GM10847 (cell line): Measurements from ENCODE around the gene UBE2L6.

Experiments used
- POLR2A ChIP-seq: IDR thresholded peaks from 2 replicates; pipeline ENCODE4 v1.6.1; 2011; ENCODE audit not compliant: insufficient read length; ENCODE audit errors: extremely low read depth

UBE2L6 gene

DNA sequence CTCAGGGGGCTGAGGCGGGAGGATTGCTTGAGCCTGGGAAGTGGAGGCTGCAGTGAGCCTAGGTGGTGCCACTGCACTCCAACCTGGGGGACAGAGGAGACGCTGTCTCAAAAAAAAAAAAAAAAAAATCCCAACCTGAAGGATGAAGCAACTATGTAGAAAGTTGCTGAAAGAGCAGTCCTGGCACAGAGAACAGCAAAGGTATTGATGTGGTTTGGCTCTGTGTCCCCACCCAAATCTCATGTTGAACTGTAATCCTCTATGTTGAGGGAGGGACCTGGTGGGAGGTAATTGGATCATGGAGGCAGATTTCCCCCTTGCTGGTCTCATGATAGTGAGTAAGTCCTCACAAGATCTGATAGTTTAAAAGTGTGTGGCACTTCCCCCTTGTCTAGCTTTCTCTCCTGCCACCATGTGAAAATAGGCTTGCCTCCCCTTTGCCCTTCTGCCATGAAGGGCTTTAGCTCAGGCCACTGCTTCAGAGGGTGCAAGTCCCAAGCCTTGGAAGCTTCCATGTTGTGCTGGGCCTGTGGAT is 19.3 kb upstream of the UBE2L6 start:
- no peak for TF ChIP-seq POLR2A

DNA sequence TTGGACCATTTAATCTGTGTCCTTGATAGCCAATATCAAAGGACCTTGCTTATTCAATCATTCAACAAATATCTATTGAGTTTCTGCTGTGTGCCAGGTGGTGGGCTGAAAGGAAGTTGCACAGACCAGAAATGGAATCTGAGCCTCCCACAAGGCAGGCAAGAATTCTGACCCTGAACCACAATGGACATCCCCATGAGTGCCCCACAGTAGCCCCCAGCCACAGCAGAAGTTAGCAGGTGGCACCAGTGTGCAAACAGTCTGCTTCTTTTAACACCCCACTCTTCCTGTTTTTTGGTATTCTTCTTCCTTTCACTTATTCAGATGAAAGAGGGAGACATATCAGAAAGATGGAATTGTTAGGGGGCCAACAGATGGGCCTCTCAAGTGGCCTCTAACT is 17.8 kb upstream of the UBE2L6 start:
- TF ChIP-seq POLR2A: no peak

DNA sequence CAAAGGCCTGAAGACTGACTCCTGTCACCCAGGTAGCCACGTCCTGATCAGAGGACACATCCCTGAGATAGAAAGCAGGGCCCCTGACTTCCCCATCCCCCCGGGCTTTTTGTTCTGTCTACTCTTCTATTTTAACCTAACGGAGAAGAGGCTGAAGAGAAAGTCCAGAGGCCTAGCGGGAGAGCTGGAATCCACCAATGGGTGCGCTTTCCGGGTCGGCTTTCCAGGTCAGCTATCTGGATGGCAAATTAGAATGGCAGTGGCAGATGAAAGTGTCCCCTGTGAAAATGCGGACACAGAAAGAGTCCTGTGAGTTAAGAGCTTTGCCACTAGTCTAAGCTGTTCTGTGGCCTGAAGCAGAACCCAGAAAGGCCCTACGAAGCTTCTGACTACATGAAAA is 16.9 kb upstream of the UBE2L6 start:
- TF ChIP-seq POLR2A: no peak

- TF ChIP-seq POLR2A: no peak
Observed at GRCh38 chr11:57574061-57574460, 6.6 kb upstream of the UBE2L6 start.

- no peak for TF ChIP-seq POLR2A
Observed at GRCh38 chr11:57571606-57572005, 4.1 kb upstream of the UBE2L6 start.

DNA sequence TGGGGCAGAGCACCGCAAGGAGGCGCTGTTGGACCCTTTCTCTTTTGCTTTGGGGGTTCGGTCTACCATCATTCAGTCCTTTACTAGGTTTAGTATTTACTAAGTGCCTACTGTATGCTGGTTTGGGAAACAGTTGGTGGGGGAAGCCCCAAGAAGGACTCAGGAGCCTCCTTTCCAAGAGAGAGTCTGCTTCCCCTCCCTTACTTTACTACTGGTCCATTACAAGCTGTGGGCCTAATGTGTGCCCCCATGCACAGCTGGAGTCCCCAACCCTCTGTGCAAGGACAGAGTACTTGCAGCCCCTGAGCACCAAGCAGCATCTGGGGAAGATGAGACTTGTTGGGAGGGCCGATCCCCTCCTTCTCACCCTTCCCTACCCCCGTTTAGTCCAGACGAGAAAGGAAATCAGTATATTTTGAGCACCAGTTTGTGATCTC is 876 bp upstream of the UBE2L6 start:
- no peak for TF ChIP-seq POLR2A

GRCh38 chr11:57566905-57567514 is 462 bp downstream of the UBE2L6 start:
- TF ChIP-seq POLR2A: no peak

DNA sequence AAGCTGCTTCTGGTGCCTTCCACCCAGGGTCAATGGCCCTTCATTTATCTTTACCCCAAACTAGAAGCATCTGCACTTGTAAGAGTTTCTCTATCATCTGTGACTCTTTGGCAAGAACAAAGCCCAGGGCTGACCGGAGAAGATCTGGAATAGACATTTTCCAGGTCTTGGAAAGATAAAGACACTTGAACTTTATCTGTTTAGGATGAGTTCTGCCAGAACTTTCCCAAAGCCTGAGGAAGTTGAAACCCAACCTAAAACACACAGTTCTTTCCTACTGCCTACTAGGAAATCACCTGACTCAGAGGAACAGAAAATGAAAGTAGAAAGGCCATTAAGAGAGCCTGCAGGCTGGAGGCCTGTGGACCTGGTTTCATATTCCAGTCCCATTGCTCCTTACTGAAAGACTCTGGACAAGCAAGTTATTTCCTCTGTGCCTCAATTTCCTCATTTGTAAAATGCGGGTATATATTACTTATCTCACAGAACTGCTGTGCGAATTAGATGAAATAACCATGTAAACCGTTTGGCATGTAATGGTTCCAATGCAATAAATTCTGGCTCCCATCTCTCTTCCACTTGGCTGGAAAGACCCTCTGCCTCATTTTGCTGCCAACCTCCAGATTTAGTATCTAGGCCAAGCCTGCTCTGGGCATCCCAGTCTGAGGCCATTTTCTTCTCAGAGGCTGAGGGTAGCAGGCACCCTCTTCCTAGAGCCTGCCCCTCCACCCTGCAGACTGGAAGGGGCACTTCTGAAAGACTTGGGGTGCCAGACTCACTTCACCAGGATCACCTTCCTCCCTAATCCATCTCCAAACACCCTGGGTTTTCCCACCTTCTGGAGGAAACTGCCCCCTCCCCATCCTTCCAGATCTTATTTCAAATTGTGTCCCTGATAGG is 1.2 kb downstream of the UBE2L6 start:
- peak; percentile 35 for TF ChIP-seq POLR2A

DNA sequence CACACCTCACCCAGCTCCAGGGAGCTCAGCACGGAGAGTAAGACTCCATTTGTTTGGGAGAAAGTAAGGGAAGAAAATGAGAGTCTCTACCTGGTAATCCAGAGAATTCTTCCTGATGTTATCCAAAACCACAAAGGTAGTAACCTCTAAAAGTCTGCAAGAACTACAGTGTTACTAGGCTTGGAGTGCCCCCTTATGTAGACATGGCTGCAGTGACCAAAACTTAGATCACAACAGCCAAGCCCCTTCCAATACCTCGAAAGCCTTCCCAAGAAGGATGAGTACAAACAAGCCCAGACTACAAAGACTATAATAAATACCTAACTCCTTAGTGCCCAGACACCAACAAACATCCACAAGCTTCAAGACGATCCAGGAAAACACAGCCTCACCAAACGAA is 4.9 kb downstream of the UBE2L6 start:
- no peak for TF ChIP-seq POLR2A

DNA sequence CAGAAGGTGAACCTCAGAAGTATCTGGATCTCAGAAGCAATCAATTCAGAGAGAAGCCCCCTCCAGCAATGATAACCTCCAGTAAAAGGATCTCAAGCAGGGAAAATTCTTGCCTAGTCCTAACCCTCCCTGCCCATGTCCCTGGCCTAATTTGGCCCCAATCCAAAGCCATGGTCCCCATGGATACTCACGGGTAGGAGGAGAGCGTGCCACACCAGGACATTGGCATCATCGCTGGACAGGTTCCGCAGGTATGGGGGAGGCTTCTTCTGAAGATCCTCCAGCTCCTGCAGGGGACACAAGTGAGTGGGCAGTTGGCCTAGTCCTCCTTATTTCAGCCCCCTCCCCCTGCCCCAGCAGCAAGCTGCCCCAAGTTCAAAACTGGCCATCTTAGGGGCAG is 7.3 kb downstream of the UBE2L6 start:
- TF ChIP-seq POLR2A: no peak

- no peak for TF ChIP-seq POLR2A
Observed at GRCh38 chr11:57556041-57556440, 11.4 kb downstream of the UBE2L6 start.

- TF ChIP-seq POLR2A: no peak
Observed at GRCh38 chr11:57555393-57555792, 12.1 kb downstream of the UBE2L6 start.

- no peak for TF ChIP-seq POLR2A
Observed at GRCh38 chr11:57552479-57552878, 15.0 kb downstream of the UBE2L6 start.

- TF ChIP-seq POLR2A: no peak
Observed at GRCh38 chr11:57551941-57552340, 15.5 kb downstream of the UBE2L6 start.

DNA sequence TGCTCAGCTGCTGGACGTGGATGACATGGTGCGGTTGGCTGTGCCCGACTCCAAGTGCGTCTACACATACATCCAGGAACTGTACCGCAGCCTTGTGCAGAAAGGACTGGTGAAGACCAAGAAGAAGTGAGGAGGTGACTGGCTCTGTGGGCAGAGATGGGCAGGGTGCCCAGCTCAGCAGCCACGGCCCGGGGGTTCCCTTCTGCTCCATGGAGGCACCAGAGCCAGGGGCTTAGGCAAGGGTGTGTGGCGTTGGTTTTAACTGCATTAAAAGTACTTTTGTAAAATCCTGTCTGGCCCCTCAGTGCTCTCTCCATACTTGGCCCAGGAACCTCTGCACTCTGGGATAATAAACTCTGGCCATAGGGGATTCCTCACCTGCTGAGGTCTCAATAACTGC is 17.5 kb downstream of the UBE2L6 start:
- TF ChIP-seq POLR2A: no peak

DNA sequence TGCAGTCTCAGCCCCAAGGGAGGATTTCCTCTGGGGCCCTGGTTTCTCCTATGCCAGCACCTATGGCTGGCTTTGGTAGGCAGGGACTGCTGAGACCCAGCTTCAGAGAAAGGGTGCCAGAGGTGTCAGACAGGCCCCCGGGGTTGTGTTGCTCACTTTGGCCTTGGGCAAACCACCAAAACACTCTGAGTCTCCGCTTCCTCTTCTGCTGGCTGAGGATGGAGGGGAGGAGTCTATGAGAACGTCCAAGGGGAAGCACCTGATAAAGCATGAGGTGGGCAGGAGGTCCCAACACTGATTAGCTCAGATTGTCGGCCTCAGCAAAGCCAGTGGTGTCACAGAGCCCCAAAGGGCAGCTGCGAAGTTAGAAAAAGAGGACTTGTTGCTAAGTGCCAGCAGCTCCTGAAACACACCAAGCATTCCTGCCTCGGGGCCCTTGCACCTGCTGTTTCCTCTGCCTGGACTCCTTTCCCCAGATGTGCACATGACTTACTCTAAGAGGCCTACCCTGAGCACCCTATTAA is 19.6 kb downstream of the UBE2L6 start:
- TF ChIP-seq POLR2A: no peak
